ENCODE data around the gene LMOD3. TPM values are rescaled to one million over a fixed set of nuclear protein-coding genes. Genes with fewer than 3 reads are reported as not detected.

The LMOD3 gene
- total and polyA plus RNA-seq, 2 donors (not counting 3 experiments of a cell fraction or from before 2014, with no cell fraction given), result not detected

GRCh38 chr3:69119681-69120080 is 2.7 kb downstream of the LMOD3 start:
- peaks cover 20% of the 10 kb centered on the region for H3K4me1 ChIP-seq (ENCODE audit: control insufficient read depth, extremely low read depth, insufficient read depth, low read length)
- ChIA-PET CTCF (interaction anchor here (0.6 to 5.3 kb wide), 18 partner anchors 8 to 322 kb away, joined by 3 to 65 read pairs (median 10); no protein-coding TSS in a partner anchor), POLR2A (no interaction called here)
- H3K79me2 ChIP-seq (ENCODE audit: control insufficient read depth, insufficient read depth, low read length), result no peaks in the 10 kb centered on the region
- H3K4me2 ChIP-seq (ENCODE audit: insufficient read depth, low read length), result no peak overlapping the region
- H3K9me3 ChIP-seq (replicated peaks; ENCODE audit: control insufficient read depth, insufficient read depth, low read length), result no peaks in the 10 kb centered on the region
- DNase-seq (ENCODE audit: low read depth, low spot score) (no peak), FAIRE-seq (no peak)
- no peaks in the 10 kb centered on the region for H3K9me1 ChIP-seq (replicated peaks; ENCODE audit: control insufficient read depth, extremely low read depth, insufficient read depth, low read length)
- no peak overlapping the region for H2AFZ ChIP-seq (ENCODE audit: low read depth, low read length)
- H3K27ac ChIP-seq (ENCODE audit: insufficient read depth, low read depth, low read length), result no peak overlapping the region
- no peak overlapping the region for H3K9ac ChIP-seq (replicated peaks; ENCODE audit: extremely low read depth, insufficient read depth, low read length)
- intact Hi-C loops (cut with micrococcal nuclease), result no loop called here
- BruUV-seq (replicated peaks), result no TSS peak
- dilution Hi-C loops (cut with MboI; ENCODE audit: extremely low pct_ligation_motif_present, low sequenced_read_pairs), result no loop called here
- TF ChIP-seq MYC (IDR thresholded peaks at IDR 0.05; ENCODE audit: low read depth, low read length), result no peak
- no peak for TF ChIP-seq MAX (IDR thresholded peaks at IDR 0.05; ENCODE audit: insufficient read depth, insufficient read length)
- no peak for TF ChIP-seq GATA2 (IDR thresholded peaks at IDR 0.05; ENCODE audit: insufficient read depth, insufficient read length, low read depth, low read length)
- TF ChIP-seq FOS (IDR thresholded peaks at IDR 0.05; ENCODE audit: borderline replicate concordance, insufficient read depth, low read length), result no peak
- no peak for TF ChIP-seq EZH2 (IDR thresholded peaks at IDR 0.05; ENCODE audit: borderline replicate concordance, low read depth, low read length, severe bottlenecking)
- no peak for TF ChIP-seq POLR2A (IDR thresholded peaks at IDR 0.05; ENCODE audit: low read depth, low read length)
- no peak for TF ChIP-seq POLR2AphosphoS5 (IDR thresholded peaks at IDR 0.05; ENCODE audit: insufficient read depth, low read depth, low read length)
- no peak for TF ChIP-seq JUN (IDR thresholded peaks at IDR 0.05; ENCODE audit: borderline replicate concordance, insufficient read depth, insufficient read length, low read depth)
- no peak for TF ChIP-seq CTCF (IDR thresholded peaks at IDR 0.05; ENCODE audit: extremely low read depth in 1 of 2, insufficient read depth in 1 of 2, low read depth in 1 of 2, low read length in 2 of 2)
- H3K4me3 ChIP-seq (replicated peaks in 1 of 3; ENCODE audit: insufficient read depth in 1 of 3, low read depth in 1 of 3, low read length in 3 of 3), result no peak overlapping the region
- H4K20me1 ChIP-seq (replicated peaks; ENCODE audit: control insufficient read depth, extremely low read depth, insufficient read depth, low read length), result no peaks in the 10 kb centered on the region
- H3K27me3 ChIP-seq (ENCODE audit: control insufficient read depth in 2 of 2, insufficient read depth in 2 of 2, low read length in 2 of 2), result no peaks in the 10 kb centered on the region
- H3K36me3 ChIP-seq (ENCODE audit: control insufficient read depth in 2 of 2, extremely low read depth in 1 of 2, insufficient read depth in 2 of 2, low read length in 2 of 2), result no peaks in the 10 kb centered on the region

All from endothelial cell of umbilical vein (primary cell).